Ectodermal cell (in vitro differentiated cells): ENCODE measurements around the gene CLEC16A.
"Not testable (repeated sequence)": the region's sequence is repeated elsewhere in the genome, so short reads cannot be mapped to it uniquely, and the experiment has no call there.

ENCODE experiments used
- H3K27ac ChIP-seq: 2 replicates; pipeline ENCODE4 v1.7.0; 2013; ENCODE audit warnings: mild to moderate bottlenecking, low read depth, low read length; ENCODE audit not compliant: insufficient read depth, poor library complexity, severe bottlenecking
- H3K27me3 ChIP-seq: 2 replicates; pipeline ENCODE4 v1.7.0; 2013; ENCODE audit warnings: mild to moderate bottlenecking, low read length; ENCODE audit not compliant: insufficient read depth, control insufficient read depth, poor library complexity, severe bottlenecking
- H3K36me3 ChIP-seq: one replicate; pipeline ENCODE4 v1.7.0; 2013; ENCODE audit warnings: low read length; ENCODE audit not compliant: control insufficient read depth, insufficient read depth
- H3K4me1 ChIP-seq: one replicate; pipeline ENCODE4 v1.7.0; 2013; ENCODE audit warnings: low read length; ENCODE audit not compliant: control insufficient read depth, insufficient read depth
- H3K4me3 ChIP-seq: 2 replicates; pipeline ENCODE4 v1.7.0; 2013; ENCODE audit warnings: low read depth, low read length, control low read depth; ENCODE audit not compliant: insufficient read depth
- H3K9me3 ChIP-seq: 2 replicates; pipeline ENCODE4 v1.7.0; 2013; ENCODE audit warnings: mild to moderate bottlenecking, low read length, moderate library complexity; ENCODE audit not compliant: control insufficient read depth
- WGBS, 2 experiments: methylation state at CpG; one replicate each; pipeline ENCODE4 v1.1.7; 2013; ENCODE audit warnings: missing lambda C conversion rate in 2 of 2; 5-methylcytosine and 5-hydroxymethylcytosine counted together

The CLEC16A gene

GRCh38 chr16:11213373-11213772, 269.0 kb downstream of the CLEC16A start:
- Histone ChIP-seq H3K9me3 (no peaks in the 10 kb centered on the region), H3K36me3 (no peaks in the 10 kb centered on the region), H3K27me3 (no peaks in the 10 kb centered on the region), H3K4me1 (no peaks in the 10 kb centered on the region), H3K27ac (no peak overlapping the region), H3K4me3 (no peak overlapping the region)
- 90 to 96% methylated on average over 5 of the region's 5 CpGs for WGBS, 2 experiments

GRCh38 chr16:11213799-11214198, 269.4 kb downstream of the CLEC16A start:
- whole genome bisulfite sequencing, 2 experiments: 93 to 95% methylated on average over 7 of the region's 7 CpGs
- Histone ChIP-seq H3K27ac (no peak overlapping the region), H3K36me3 (no peaks in the 10 kb centered on the region), H3K9me3 (no peaks in the 10 kb centered on the region), H3K27me3 (no peaks in the 10 kb centered on the region), H3K4me1 (no peaks in the 10 kb centered on the region), H3K4me3 (no peak overlapping the region)

- Histone ChIP-seq H3K4me3 (no peak overlapping the region), H3K27ac (no peak overlapping the region), H3K36me3 (no peaks in the 10 kb centered on the region), H3K4me1 (no peaks in the 10 kb centered on the region), H3K9me3 (no peaks in the 10 kb centered on the region), H3K27me3 (no peaks in the 10 kb centered on the region)
- 97 to 99% methylated on average over 2 to 3 of the region's 3 CpGs for WGBS, 2 experiments
Measured at GRCh38 chr16:11215935-11216556, 271.7 kb downstream of the CLEC16A start.

- H3K4me3 ChIP-seq: no peak overlapping the region
- no peaks in the 10 kb centered on the region for H3K36me3 ChIP-seq
- H3K4me1 ChIP-seq: no peaks in the 10 kb centered on the region
- H3K9me3 ChIP-seq: no peaks in the 10 kb centered on the region
- no peak overlapping the region for H3K27ac ChIP-seq
- 89 to 92% methylated on average over 3 of the region's 3 CpGs for WGBS, 2 experiments
- no peaks in the 10 kb centered on the region for H3K27me3 ChIP-seq
Measured at GRCh38 chr16:11217651-11218603, 273.6 kb downstream of the CLEC16A start.

GRCh38 chr16:11218604-11218962, 274.2 kb downstream of the CLEC16A start:
- WGBS, 2 experiments: 89 to 93% methylated on average over 1 of the region's 1 CpG
- Histone ChIP-seq H3K36me3 (no peaks in the 10 kb centered on the region), H3K4me1 (no peaks in the 10 kb centered on the region), H3K27ac (no peak overlapping the region), H3K4me3 (no peak overlapping the region), H3K27me3 (no peaks in the 10 kb centered on the region), H3K9me3 (no peaks in the 10 kb centered on the region)

GRCh38 chr16:11219178-11219577, 274.8 kb downstream of the CLEC16A start:
- H3K27ac ChIP-seq: no peak overlapping the region
- H3K9me3 ChIP-seq: no peaks in the 10 kb centered on the region
- H3K27me3 ChIP-seq: no peaks in the 10 kb centered on the region
- 96 to 98% methylated on average over 4 of the region's 4 CpGs for WGBS, 2 experiments
- no peak overlapping the region for H3K4me3 ChIP-seq
- no peaks in the 10 kb centered on the region for H3K4me1 ChIP-seq
- no peaks in the 10 kb centered on the region for H3K36me3 ChIP-seq

GRCh38 chr16:11220507-11220906, 276.1 kb downstream of the CLEC16A start:
- WGBS, 2 experiments: 95 to 96% methylated on average over 2 of the region's 2 CpGs
- H3K27ac ChIP-seq, H3K4me3 ChIP-seq, H3K27me3 ChIP-seq, H3K4me1 ChIP-seq, H3K9me3 ChIP-seq, H3K36me3 ChIP-seq: not testable (repeated sequence)

- WGBS, 2 experiments: 46 to 54% methylated on average over 24 of the region's 24 CpGs
- Histone ChIP-seq H3K4me3 (no peak overlapping the region), H3K27me3 (no peaks in the 10 kb centered on the region)
Measured at GRCh38 chr16:11224096-11224893, 279.9 kb downstream of the CLEC16A start.

GRCh38 chr16:11224894-11225676, 280.7 kb downstream of the CLEC16A start:
- H3K27ac ChIP-seq: no peak overlapping the region
- H3K4me3 ChIP-seq: no peak overlapping the region
- H3K27me3 ChIP-seq: no peaks in the 10 kb centered on the region
- H3K4me1 ChIP-seq: no peaks in the 10 kb centered on the region
- no peaks in the 10 kb centered on the region for H3K36me3 ChIP-seq
- no peaks in the 10 kb centered on the region for H3K9me3 ChIP-seq
- WGBS, 2 experiments: 89% methylated on average over 21 of the region's 21 CpGs

More at GRCh38 chr16:11224096-11224893, 279.9 kb downstream of the CLEC16A start:
- no peaks in the 10 kb centered on the region for H3K9me3 ChIP-seq
- H3K27ac ChIP-seq: no peak overlapping the region
- no peaks in the 10 kb centered on the region for H3K4me1 ChIP-seq
- H3K36me3 ChIP-seq: no peaks in the 10 kb centered on the region
